ENCODE data around the gene CYP3A7. TPM values are rescaled to one million over a fixed set of nuclear protein-coding genes. Genes with fewer than 3 reads are reported as not detected.
"Not testable (repeated sequence)": the region's sequence is repeated elsewhere in the genome, so short reads cannot be mapped to it uniquely, and the experiment has no call there.

CYP3A7 gene
- total RNA-seq, 2 donors from 2014 or later, result not detected

DNA sequence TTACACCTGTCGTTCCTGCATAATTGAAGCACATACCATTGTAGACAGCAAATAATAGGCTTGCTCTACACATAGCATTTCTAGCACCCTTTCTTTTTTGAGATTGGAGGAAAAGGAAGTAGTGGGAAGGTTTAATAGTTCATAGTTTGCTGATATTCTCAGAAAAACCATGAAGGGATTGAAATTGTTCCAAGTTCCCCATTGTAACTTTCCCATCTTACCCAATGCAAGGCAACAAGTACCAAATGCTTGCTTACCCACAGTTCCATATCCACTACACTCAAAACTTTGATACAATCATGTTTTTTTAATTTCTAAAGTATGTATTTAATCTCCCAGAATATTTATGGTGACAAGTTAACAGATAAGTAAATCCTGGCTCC is 69.0 kb downstream of the CYP3A7 start:
- Histone ChIP-seq H3K27me3 (replicated peaks; ENCODE audit: insufficient read depth) (no peaks in the 10 kb centered on the region), H3K36me3 (no peaks in the 10 kb centered on the region), H3K27ac (no peak overlapping the region), H3K4me1 (replicated peaks) (no peaks in the 10 kb centered on the region), H3K9me3 (no peaks in the 10 kb centered on the region), H3K4me3 (no peak overlapping the region)
- no peak for DNase-seq (ENCODE audit: low spot score)
- WGBS, result 76% methylated on average over 1 of the region's 1 CpG
- TF ChIP-seq POLR2AphosphoS5 (IDR thresholded peaks at IDR 0.05) (no peak), CTCF (IDR thresholded peaks at IDR 0.05) (no peak), POLR2A (IDR thresholded peaks at IDR 0.05) (no peak)
- intact Hi-C loops (cut with DNase I), result no loop called here

DNA sequence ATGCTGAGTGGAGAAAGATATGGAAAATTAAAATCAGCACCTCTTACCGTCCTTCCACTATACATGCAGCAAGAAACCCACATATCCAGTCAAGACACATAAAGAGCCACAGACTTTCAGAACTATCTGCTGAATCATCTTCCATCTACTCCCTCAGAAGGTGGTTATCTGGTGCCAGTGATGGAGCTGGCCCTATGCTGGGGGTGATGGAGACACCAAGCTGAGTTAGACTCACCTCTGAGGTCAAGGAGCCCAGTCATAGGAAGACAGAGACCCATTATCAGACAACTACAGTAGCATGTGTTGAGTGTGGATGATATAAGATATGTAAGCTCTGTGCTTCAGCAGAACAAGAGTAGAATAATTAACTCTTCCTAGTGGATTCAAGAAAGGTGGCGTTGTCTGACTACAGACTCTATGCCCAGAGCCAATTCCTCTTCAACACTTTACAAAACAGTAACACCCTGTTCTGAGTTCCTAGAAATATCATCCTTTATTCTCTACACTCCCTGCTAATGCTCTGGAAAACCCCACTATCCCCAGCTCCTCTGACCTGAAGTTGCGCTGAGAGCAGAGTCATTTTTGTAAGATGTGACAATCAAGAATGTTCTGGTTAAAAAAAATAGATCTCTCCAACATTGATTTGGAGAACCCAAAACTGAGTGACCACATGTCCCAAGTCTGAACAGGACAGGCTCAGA is 69.5 kb downstream of the CYP3A7 start:
- no peaks in the 10 kb centered on the region for H3K4me1 ChIP-seq (replicated peaks)
- intact Hi-C loops (cut with DNase I), result no loop called here
- H3K27ac ChIP-seq, result no peak overlapping the region
- TF ChIP-seq POLR2A (IDR thresholded peaks at IDR 0.05), result no peak
- 94% methylated on average over 3 of the region's 3 CpGs for WGBS
- no peaks in the 10 kb centered on the region for H3K27me3 ChIP-seq (replicated peaks; ENCODE audit: insufficient read depth)
- no peaks in the 10 kb centered on the region for H3K36me3 ChIP-seq
- no peak overlapping the region for H3K4me3 ChIP-seq
- no peak for DNase-seq (ENCODE audit: low spot score)
- H3K9me3 ChIP-seq, result no peaks in the 10 kb centered on the region

- H3K27ac ChIP-seq; H3K9me3 ChIP-seq; H3K27me3 ChIP-seq (replicated peaks; ENCODE audit: insufficient read depth); DNase-seq (ENCODE audit: low spot score); H3K4me1 ChIP-seq (replicated peaks); intact Hi-C loops (cut with DNase I); H3K36me3 ChIP-seq; H3K4me3 ChIP-seq: not testable (repeated sequence)
- WGBS, result 95% methylated on average over 5 of the region's 5 CpGs
Observed at GRCh38 chr7:99657879-99658278, 77.1 kb downstream of the CYP3A7 start.

Small RNAs within 50 kb of the gene (small RNA-seq; reads per million reads assigned to genes)
- gene CYP3A51P, result 0 reads per million in 2 donors
- 0 reads per million in 2 donors for gene CYP3A7-CYP3A51P

Other genes with a start within 250 kb of the CYP3A7 start
- 10 to 100 TPM; 37.4 to 37.8 TPM for gene ZNF394, start 234.9 kb downstream of the CYP3A7 start, total RNA-seq
- gene ZKSCAN5, start 230.5 kb downstream of the CYP3A7 start, total RNA-seq, result 10 to 100 TPM in 1 of 2 donors, 1 to 10 TPM in 1; 7.8 to 13.2 TPM
- 10 to 100 TPM in 1 of 2 donors, 1 to 10 TPM in 1; 5.5 to 11.2 TPM for gene FAM200A, start 183.1 kb downstream of the CYP3A7 start, total RNA-seq
- gene ZNF655, start 176.6 kb downstream of the CYP3A7 start, total RNA-seq, result 100 to 1,000 TPM in 1 of 2 donors, 10 to 100 TPM in 1; 79.7 to 112 TPM
- 10 to 100 TPM in 1 of 2 donors, not detected in 1; 23.5 TPM for gene TMEM225B, start 136.9 kb downstream of the CYP3A7 start, total RNA-seq
- 10 to 100 TPM; 20.1 to 28.0 TPM for gene ZSCAN25, start 118.2 kb downstream of the CYP3A7 start, total RNA-seq
- gene CYP3A5, start 55.2 kb downstream of the CYP3A7 start, total RNA-seq, result 10 to 100 TPM; 80.5 to 88.9 TPM
- not detected for gene CYP3A4, start 49.0 kb upstream of the CYP3A7 start, total RNA-seq
- 10 to 100 TPM in 1 of 2 donors, under 1 TPM in 1; 0.45 to 14.3 TPM for gene CYP3A43, start 92.8 kb upstream of the CYP3A7 start, total RNA-seq
- gene OR2AE1, start 141.8 kb upstream of the CYP3A7 start, total RNA-seq, result not detected
- 10 to 100 TPM; 61.0 to 72.8 TPM for gene TRIM4, start 184.3 kb upstream of the CYP3A7 start, total RNA-seq
- gene GJC3, start 194.4 kb upstream of the CYP3A7 start, total RNA-seq, result 1 to 10 TPM; 1.2 to 3.2 TPM
- 1,000 to 10,000 TPM; 1,167 to 4,716 TPM for gene AZGP1, start 240.8 kb upstream of the CYP3A7 start, total RNA-seq

All from prostate gland (tissue), 2 donors.